Stimulated activated CD4-positive, alpha-beta T cell treated with anti-CD3 and anti-CD28 coated beads, TNF-alpha, amount 100 ng/mL, for 24 hours (primary cell): ENCODE measurements around the gene FBXO28.
"Not testable (repeated sequence)": the region's sequence is repeated elsewhere in the genome, so short reads cannot be mapped to it uniquely, and the experiment has no call there.

ENCODE experiments used
- DNase-seq, 3 experiments: peaks; one replicate each; pipeline ENCODE4 v3.0.0-alpha.2; 2020; ENCODE audit warnings: low read depth in 3 of 3

The FBXO28 gene

DNA sequence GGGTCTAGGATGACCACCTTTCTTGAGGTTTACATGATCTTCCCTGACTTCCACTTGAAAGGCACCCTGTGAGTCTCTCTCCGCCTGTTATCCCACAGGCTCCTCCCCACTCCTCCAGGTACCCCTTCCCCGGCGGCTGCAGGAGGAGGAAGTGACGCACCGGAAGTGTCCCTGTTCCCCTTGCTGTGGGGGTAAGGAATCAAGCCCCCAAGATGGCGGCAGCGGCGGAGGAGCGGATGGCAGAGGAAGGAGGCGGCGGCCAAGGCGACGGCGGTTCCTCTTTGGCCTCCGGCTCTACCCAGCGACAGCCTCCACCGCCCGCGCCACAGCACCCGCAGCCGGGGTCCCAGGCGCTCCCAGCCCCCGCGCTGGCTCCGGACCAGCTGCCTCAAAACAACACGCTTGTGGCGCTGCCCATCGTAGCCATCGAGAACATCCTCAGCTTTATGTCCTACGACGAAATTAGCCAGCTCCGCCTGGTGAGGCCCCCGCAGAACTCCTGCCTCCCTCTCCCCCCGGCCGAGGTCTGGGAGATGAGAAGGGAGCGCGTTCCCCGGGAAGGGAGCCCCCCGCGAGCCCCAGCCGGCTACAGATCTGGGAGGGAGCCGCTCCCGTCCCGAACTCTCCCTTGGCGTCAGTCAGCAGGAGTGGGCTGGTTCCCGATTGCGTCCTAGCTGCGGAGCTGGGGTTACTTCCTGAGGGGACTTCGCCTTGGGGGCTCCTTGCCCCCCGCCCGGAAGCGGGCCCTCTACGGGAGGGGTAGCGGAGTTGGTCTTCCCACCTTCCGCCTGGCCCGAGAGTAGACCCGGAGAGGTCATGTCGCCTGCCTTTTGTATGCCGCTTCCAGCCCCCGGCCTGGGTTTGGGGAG, at the start of gene FBXO28:
TSS of gene FBXO28 (plus strand) at position 194 of the 869 bp plus-strand sequence. CDS start at position 213, 19 bp downstream.
- DNase-seq = peak; percentile 89 to 96 (median 96)

DNA sequence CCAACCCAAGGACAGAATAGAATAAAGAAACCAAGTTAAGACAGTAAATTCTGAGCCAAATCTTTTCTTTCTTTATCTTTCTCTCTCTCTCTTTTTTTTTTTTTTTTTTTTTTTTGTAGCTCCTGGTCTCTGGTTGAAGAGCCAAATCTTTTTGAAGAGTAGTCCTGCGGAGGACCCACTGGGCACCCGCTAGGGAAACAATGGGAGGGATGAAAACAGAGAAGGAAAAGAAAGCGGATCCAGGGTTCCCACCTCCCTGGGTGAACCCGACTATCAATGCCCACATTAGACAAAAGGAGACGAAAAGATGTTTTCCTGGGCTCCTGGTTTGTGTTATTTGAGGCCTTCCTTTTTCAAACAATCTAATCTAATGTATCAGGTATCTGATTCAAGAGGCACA, 49.8 kb upstream of the FBXO28 start:
- no peak for DNase-seq

- DNase-seq = no peak
These were observed 48.5 kb upstream of the FBXO28 start for GRCh38 chr1:224065455-224065854.

- no peak for DNase-seq
These were observed 46.7 kb upstream of the FBXO28 start for GRCh38 chr1:224067207-224067606.

- DNase-seq = no peak
These were observed 46.1 kb upstream of the FBXO28 start for GRCh38 chr1:224067621-224068457.

- DNase-seq = no peak
These were observed 45.3 kb upstream of the FBXO28 start for GRCh38 chr1:224068458-224069072.

DNA sequence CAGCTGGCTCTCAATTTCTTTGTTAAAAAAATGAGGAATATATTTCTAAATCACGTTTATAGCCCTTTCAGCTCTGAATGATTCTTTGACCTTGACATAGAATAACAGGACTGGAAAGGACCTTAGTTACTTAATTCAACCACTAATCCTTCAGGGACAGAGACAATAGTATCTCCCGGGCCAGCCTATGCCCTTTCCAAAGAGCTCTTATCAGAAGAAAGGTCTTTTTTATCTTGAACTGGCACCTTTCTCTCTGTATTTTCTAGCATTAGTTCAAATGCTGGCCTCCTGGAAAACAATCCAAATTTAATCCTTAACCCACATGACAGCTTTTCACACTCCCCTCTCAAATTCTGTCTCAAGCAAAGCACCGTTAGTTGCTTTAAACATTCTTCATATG, 44.8 kb upstream of the FBXO28 start:
- DNase-seq = no peak

- no peak for DNase-seq
These were observed 43.4 kb upstream of the FBXO28 start for GRCh38 chr1:224070521-224070920.

DNA sequence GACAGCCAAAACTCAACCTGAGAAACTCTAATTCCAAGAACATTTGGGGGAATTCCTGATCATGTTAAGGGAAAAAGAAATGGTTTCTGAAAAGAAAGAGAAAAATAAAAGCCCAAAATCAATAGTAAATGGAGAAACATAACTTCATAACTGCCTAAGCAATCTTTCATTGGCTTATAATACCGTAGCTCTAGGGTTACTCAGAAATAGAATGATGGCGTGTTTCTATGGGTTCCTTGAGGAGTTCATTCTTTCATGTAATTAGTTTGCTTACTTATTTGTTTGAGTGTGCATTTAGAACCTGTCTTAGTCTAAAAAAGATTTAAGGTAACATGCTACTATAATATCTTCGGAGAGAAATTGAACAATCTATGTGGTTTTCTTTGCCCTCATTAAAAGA, 37.5 kb upstream of the FBXO28 start:
- no peak for DNase-seq

- not testable (repeated sequence) for DNase-seq
These were observed 34.3 kb upstream of the FBXO28 start for GRCh38 chr1:224079644-224080043.

GRCh38 chr1:224080115-224080774, 33.7 kb upstream of the FBXO28 start:
- no peak for DNase-seq

DNA sequence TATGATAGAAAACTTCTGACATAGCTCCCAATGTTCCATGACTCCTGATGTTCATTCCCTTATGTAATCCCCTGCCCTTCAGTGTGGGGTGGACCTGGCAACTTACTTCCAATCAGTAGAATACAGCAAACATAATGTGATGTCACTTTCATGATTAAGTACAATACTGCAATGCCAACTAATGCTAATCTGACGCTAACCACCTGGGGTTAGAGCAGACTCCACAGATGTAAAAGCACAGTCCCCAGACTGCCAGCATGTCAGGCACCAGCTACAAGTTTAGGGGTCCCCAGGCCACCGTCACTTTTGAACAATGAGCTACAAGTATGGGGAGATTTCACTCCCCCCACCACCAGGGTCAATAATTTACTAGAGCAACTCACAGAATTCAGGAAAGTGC, 32.3 kb upstream of the FBXO28 start:
- no peak for DNase-seq

GRCh38 chr1:224082146-224082545, 31.8 kb upstream of the FBXO28 start:
- no peak for DNase-seq

DNA sequence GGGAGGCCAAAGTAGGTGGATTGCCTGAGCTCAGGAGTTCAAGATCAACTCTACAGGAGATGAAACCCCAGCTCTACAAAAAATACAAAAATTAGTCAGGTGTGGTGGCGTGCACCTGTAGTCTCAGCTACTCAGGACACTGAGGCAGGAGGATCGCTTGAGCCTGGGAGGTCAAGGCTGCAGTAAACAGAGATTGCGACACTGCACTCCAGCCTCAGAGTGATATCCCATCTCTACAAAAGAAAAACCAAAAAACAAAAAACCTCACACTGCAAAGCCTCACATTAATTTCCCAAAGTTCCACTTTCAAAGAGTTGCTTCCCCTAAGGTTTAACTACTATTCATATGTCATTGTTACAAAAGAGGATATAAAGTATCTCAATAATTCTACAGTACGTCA, 29.0 kb upstream of the FBXO28 start:
- DNase-seq = no peak

GRCh38 chr1:224085421-224086108, 28.3 kb upstream of the FBXO28 start:
- no peak for DNase-seq

- no peak for DNase-seq
These were observed 26.6 kb upstream of the FBXO28 start for GRCh38 chr1:224087286-224087794.

DNA sequence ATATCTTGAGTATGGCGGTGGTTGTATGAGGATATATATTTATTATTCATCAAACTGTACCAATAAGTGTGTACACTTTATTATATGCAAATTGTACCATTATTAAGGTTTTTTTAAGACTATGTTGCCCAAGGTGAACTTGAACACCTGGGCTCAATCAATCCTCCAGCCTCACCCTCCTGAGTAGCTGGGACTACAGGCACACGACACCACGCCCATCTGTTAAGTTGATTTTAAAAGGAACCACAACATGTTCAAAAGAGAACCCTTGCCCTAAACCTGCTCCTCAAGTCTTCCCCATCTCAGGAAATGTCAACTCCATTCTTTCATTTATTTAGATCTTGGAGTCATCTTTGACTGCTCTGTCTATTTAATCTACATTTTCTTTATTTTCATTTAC, 24.3 kb upstream of the FBXO28 start:
- no peak for DNase-seq

DNA sequence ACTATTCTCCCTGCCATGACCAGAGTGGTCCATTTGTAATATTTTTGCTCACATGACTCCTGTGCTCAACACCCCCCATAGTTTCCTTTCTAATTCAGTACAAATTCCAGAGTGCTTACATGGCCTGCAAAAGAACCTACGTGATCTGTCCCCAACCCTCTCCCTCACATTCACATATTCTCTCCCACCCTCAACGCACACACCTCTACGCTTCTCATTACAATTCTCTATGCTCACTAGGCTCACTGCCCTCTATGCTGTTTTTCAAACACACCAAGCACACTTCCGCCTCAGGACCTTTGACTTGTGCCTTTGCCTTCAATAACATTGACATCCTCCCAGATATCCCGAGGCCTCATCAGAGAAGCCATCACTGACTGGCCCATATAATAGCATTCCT, 23.8 kb upstream of the FBXO28 start:
- DNase-seq = no peak

DNA sequence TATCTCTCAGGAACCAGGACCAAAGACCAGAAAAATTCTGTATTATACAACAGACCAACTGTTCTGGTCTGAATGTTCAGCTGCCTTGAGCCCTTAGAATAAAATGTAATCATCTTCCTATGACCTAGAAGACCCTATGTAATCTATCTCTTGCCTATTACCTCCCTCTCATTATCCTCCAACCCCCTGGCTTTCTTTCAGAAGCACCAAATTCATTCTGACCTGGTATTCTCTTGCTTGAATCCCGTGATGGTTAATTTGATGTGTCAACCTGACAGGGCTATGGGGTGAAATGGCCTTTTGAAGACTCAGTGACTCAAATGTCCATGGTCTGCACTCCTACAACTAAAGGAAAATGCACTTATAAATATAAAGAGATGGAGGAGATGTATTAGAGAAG, 21.8 kb upstream of the FBXO28 start:
- DNase-seq = no peak

DNA sequence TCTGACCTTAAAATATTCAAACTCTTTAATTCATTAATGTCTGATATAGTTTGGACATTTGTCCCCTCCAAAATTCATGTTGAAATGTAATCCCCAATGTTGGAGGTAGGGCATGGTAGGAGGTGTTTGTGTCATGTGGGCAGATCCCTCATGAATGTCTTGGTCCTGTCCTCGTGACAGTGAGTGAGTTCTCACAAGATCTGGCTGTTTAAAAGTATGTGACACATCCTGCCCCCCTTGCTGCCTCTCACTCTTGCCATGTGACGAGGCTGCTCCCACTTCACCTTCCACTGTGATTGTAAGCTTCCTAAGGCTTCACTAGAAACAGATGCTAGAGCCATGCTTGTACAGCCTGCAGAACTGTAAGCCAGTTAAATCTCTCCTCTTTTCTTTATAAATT, 21.3 kb upstream of the FBXO28 start:
- no peak for DNase-seq

- DNase-seq = no peak
These were observed 18.6 kb upstream of the FBXO28 start for GRCh38 chr1:224095339-224095738.
